ENCODE data around the gene IMPA2.
"Not testable (repeated sequence)": the region's sequence is repeated elsewhere in the genome, so short reads cannot be mapped to it uniquely, and the experiment has no call there.

Gene IMPA2

DNA sequence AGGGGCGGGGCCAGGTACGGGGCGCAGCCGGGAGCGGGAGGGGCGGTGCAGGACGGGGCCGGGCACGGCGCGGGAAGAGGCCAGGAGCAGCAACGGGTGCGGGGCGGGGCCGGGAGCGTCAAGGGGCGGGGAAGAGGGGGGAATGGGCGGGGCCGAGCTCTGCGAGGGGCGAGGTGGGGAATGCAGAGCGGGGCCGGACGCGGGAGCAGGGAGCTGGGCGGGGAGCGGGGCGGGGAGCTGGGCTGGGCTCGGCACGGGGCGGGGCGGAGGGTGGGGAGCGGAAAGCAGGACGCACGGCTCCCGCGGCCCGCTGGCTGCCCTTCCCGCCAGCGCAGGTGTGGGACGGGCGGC lies at the start of gene IMPA2:
Gene IMPA2 (plus strand): TSS at position 316 of the 351 bp plus-strand sequence. CDS start 163 bp downstream, outside the sequence.
- H3K27me3 ChIP-seq (ENCODE audit: control insufficient read depth, insufficient read depth, low read length) = no peaks in the 10 kb centered on the region
- H3K4me3 ChIP-seq (ENCODE audit: low read depth, low read length) = peak within 1 kb of the TSS; percentile 91

DNA sequence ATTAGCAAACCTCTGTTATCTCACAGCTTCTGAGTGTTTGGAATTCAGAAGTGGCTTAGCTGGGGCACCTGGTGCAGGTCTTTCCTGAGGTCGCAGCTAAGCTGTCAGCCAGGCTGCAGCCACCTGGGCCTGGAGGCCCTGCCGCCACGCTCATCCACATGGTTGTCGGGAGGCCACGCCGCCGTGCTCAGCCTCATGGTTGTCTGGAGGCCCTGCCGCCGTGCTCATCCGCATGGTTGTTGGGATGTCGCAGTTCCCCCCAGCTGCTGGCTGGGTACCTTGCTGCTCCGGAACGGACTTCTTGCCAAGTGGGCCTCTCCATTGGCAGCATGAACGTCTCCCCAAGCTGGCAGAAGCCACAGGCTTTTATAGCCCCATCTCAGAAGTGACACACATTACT lies 48.9 kb upstream of the IMPA2 start:
- Histone ChIP-seq H3K9ac (ENCODE audit: low read depth, low read length) (no peak overlapping the region), H3K27me3 (ENCODE audit: control insufficient read depth, insufficient read depth, low read length) (no peaks in the 10 kb centered on the region), H3K4me1 (ENCODE audit: control insufficient read depth, insufficient read depth, low read length) (no peaks in the 10 kb centered on the region), H3K9me3 (ENCODE audit: control insufficient read depth, insufficient read depth, low read length) (no peaks in the 10 kb centered on the region), H3K4me3 (ENCODE audit: low read depth, low read length) (no peak overlapping the region), H3K36me3 (ENCODE audit: control insufficient read depth, insufficient read depth, low read length) (no peaks in the 10 kb centered on the region)

More for the DNA sequence above, at the start of gene IMPA2:
- Histone ChIP-seq H3K9me3 (ENCODE audit: control insufficient read depth, insufficient read depth, low read length) (no peaks in the 10 kb centered on the region), H3K4me1 (ENCODE audit: control insufficient read depth, insufficient read depth, low read length) (peaks cover 18% of the 10 kb centered on the region), H3K36me3 (ENCODE audit: control insufficient read depth, insufficient read depth, low read length) (no peaks in the 10 kb centered on the region), H3K9ac (ENCODE audit: low read depth, low read length) (peak within 1 kb of the TSS; percentile 86)

DNA sequence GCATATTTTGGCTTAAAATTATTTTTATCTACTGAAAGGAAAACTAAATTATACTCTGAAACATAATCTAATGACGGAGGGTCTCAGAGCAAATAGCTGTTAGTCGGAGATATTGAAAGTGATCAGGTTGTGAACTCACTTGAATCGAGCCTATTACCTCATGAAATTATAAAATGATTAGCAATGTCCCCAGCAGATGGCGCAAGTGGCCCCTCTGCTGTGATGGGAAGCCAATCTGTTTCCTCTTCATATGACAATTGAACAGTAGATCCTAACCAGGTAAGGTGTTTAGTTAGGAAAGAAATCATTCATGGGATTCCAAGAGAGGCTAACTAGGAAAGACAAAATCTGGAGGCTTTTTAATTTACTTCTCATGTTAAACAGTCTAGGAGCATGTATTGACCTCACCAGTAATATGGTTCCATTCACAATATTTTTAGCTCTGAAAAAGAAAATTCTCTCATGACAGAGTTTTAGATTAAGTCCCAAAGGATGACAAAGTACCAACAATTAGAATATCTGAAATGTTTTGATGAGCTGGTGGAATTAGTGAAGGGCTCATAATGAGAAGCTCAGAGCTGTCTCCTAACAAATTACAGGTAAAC lies 43.3 kb upstream of the IMPA2 start:
- no peaks in the 10 kb centered on the region for H3K27me3 ChIP-seq (ENCODE audit: control insufficient read depth, insufficient read depth, low read length)
- peaks cover 4% of the 10 kb centered on the region for H3K4me1 ChIP-seq (ENCODE audit: control insufficient read depth, insufficient read depth, low read length)
- no peaks in the 10 kb centered on the region for H3K36me3 ChIP-seq (ENCODE audit: control insufficient read depth, insufficient read depth, low read length)
- no peaks in the 10 kb centered on the region for H3K9me3 ChIP-seq (ENCODE audit: control insufficient read depth, insufficient read depth, low read length)
- no peak overlapping the region for H3K9ac ChIP-seq (ENCODE audit: low read depth, low read length)
- no peak overlapping the region for H3K4me3 ChIP-seq (ENCODE audit: low read depth, low read length)

DNA sequence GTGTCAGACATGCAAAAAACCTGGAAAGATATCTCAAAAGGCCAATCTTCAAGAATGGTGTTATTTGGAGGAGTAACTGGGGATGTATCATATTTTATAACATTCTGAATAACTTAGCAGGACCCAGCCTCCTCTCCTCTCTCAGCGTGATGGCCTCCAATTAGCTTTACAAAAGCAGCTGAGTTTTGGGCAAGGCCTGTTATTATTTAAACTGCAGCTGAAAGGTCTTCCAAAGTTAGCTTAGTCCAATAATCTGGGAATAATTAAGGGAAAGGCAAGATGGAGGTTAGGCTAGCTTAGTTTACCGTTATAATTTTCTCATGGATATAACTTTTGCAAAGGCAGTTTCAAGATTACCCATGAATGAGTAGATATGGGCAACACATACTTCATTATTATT lies 40.4 kb upstream of the IMPA2 start:
- Histone ChIP-seq H3K9ac (ENCODE audit: low read depth, low read length) (no peak overlapping the region), H3K36me3 (ENCODE audit: control insufficient read depth, insufficient read depth, low read length) (no peaks in the 10 kb centered on the region), H3K27me3 (ENCODE audit: control insufficient read depth, insufficient read depth, low read length) (no peaks in the 10 kb centered on the region), H3K9me3 (ENCODE audit: control insufficient read depth, insufficient read depth, low read length) (no peaks in the 10 kb centered on the region), H3K4me3 (ENCODE audit: low read depth, low read length) (no peak overlapping the region), H3K4me1 (ENCODE audit: control insufficient read depth, insufficient read depth, low read length) (peaks cover 4% of the 10 kb centered on the region)

DNA sequence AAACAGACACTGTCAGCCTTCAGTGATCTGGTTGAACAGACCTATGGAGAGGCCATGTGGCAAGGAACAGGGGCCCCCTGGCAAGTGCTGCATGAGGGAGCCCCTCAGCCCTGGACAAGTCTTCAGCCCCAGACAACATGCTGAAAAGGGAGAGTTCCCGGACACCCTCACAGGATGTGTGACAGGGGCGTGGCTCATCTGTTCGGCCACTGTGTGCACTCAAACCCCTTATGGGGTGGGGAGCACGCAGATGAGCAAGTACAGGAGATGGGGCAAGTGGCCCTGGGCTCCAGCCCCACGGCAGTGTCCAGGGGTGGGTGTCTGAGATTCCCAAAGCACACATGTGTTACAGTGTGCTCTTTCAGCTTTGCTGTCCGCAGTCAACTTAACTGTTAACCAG lies 37.8 kb upstream of the IMPA2 start:
- Histone ChIP-seq H3K36me3 (ENCODE audit: control insufficient read depth, insufficient read depth, low read length) (no peaks in the 10 kb centered on the region), H3K4me3 (ENCODE audit: low read depth, low read length) (no peak overlapping the region), H3K9me3 (ENCODE audit: control insufficient read depth, insufficient read depth, low read length) (no peaks in the 10 kb centered on the region), H3K27me3 (ENCODE audit: control insufficient read depth, insufficient read depth, low read length) (no peaks in the 10 kb centered on the region), H3K9ac (ENCODE audit: low read depth, low read length) (no peak overlapping the region), H3K4me1 (ENCODE audit: control insufficient read depth, insufficient read depth, low read length) (peaks cover 6% of the 10 kb centered on the region)

DNA sequence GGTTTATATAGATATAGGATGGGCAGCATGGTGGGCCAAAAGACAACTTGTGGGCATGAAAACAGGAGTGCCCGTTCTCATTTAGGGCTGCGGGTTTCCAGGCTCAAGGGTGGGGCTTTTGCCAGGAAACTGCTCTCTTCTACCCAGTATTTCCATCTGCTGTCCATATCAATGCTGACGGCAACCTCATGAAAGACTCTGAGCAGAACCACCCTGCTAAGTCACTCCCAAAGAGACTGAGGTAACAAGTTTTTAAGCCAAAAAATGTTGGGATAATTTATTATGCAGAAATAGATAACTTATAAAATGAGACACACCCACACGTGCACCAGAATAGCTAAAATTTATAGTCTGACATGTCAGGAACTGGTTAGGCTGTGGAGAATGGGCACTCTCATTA lies 37.1 kb upstream of the IMPA2 start:
- Histone ChIP-seq H3K4me1 (ENCODE audit: control insufficient read depth, insufficient read depth, low read length) (peaks cover 9% of the 10 kb centered on the region), H3K27me3 (ENCODE audit: control insufficient read depth, insufficient read depth, low read length) (no peaks in the 10 kb centered on the region), H3K36me3 (ENCODE audit: control insufficient read depth, insufficient read depth, low read length) (no peaks in the 10 kb centered on the region), H3K4me3 (ENCODE audit: low read depth, low read length) (no peak overlapping the region), H3K9ac (ENCODE audit: low read depth, low read length) (no peak overlapping the region), H3K9me3 (ENCODE audit: control insufficient read depth, insufficient read depth, low read length) (no peaks in the 10 kb centered on the region)

DNA sequence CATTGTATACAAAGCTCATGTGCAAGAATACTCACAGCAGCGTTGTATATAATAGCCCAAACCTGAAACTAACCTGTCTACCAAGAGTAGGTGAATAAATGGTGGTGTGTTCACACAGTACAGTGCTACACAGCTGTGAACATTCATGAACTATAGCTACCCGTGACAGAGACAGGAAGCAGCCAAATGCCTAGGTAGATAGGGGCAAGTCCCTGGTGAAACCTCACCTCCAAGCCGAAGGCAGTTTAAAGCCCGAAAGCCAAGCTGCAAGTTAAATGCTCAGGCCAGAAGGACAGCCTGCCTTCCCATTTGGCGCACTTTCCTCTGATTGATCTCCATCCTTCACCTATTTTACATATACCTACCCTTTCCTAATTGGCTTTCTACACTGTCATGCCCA lies 36.5 kb upstream of the IMPA2 start:
- Histone ChIP-seq H3K9me3 (ENCODE audit: control insufficient read depth, insufficient read depth, low read length) (no peaks in the 10 kb centered on the region), H3K27me3 (ENCODE audit: control insufficient read depth, insufficient read depth, low read length) (no peaks in the 10 kb centered on the region), H3K36me3 (ENCODE audit: control insufficient read depth, insufficient read depth, low read length) (no peaks in the 10 kb centered on the region), H3K4me1 (ENCODE audit: control insufficient read depth, insufficient read depth, low read length) (peaks cover 9% of the 10 kb centered on the region), H3K4me3 (ENCODE audit: low read depth, low read length) (no peak overlapping the region), H3K9ac (ENCODE audit: low read depth, low read length) (no peak overlapping the region)

DNA sequence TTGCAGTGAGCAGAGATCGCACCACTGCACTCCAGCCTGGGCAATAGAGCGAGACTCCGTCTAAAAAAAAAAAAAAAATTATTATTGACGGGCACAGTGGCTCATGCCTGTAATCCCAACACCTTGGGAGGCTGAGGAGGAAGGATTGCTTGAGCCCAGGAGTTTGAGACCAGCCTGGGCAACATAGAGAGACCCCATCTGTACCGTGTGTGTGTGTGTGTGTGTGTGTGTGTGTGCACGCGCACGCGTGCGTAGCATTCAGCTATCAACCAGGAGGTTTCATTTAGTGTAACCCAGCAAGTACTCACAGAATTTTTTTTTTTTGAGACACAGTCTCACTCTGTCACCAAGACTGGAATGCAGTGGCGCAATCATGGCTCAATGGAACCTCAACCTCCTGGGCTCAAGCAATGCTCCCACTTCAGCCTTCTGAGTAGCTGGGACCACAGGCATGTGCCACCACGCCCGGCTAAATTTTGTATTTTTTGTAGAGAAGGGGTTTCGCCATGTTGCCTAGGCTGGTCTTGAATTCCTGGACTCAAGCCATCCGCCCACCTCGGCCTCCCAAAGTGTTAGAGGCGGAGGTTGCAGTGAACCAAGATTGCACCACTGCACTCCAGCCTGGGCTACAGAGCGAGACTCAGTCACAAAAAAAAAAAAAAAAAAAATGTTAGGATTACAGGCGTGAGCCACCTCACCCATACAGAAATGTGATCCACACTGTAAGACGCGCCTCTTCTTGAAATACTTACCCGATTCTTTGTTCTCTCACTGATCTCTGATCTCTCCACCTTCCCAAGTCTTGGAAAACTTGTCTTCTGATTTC lies 35.3 kb upstream of the IMPA2 start:
- not testable (repeated sequence) for H3K9ac ChIP-seq (ENCODE audit: low read depth, low read length); H3K9me3 ChIP-seq (ENCODE audit: control insufficient read depth, insufficient read depth, low read length); H3K4me3 ChIP-seq (ENCODE audit: low read depth, low read length); H3K27me3 ChIP-seq (ENCODE audit: control insufficient read depth, insufficient read depth, low read length); H3K4me1 ChIP-seq (ENCODE audit: control insufficient read depth, insufficient read depth, low read length); H3K36me3 ChIP-seq (ENCODE audit: control insufficient read depth, insufficient read depth, low read length)

DNA sequence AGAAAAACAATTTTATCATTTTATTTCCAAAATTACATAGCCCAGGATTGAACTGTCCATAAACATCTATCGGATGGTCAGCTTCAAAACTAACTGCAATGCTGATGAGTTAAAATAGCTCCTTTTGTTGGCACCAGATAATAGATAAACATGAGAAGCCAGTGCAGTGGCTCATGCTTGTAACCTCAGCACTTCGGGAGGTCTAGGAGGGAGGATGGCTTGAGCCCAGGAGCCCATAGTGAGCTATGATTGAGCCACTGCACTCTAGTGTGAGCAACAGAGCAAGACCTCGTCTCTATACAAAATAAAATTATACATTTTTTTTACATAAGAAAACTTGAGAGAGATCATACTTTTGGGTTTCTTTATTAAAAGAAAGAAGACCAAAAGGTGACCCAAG lies 34.6 kb upstream of the IMPA2 start:
- Histone ChIP-seq H3K27me3 (ENCODE audit: control insufficient read depth, insufficient read depth, low read length) (no peaks in the 10 kb centered on the region), H3K4me1 (ENCODE audit: control insufficient read depth, insufficient read depth, low read length) (peaks cover 13% of the 10 kb centered on the region), H3K36me3 (ENCODE audit: control insufficient read depth, insufficient read depth, low read length) (no peaks in the 10 kb centered on the region), H3K9me3 (ENCODE audit: control insufficient read depth, insufficient read depth, low read length) (no peaks in the 10 kb centered on the region), H3K9ac (ENCODE audit: low read depth, low read length) (no peak overlapping the region), H3K4me3 (ENCODE audit: low read depth, low read length) (peak overlapping the region; percentile 68)

DNA sequence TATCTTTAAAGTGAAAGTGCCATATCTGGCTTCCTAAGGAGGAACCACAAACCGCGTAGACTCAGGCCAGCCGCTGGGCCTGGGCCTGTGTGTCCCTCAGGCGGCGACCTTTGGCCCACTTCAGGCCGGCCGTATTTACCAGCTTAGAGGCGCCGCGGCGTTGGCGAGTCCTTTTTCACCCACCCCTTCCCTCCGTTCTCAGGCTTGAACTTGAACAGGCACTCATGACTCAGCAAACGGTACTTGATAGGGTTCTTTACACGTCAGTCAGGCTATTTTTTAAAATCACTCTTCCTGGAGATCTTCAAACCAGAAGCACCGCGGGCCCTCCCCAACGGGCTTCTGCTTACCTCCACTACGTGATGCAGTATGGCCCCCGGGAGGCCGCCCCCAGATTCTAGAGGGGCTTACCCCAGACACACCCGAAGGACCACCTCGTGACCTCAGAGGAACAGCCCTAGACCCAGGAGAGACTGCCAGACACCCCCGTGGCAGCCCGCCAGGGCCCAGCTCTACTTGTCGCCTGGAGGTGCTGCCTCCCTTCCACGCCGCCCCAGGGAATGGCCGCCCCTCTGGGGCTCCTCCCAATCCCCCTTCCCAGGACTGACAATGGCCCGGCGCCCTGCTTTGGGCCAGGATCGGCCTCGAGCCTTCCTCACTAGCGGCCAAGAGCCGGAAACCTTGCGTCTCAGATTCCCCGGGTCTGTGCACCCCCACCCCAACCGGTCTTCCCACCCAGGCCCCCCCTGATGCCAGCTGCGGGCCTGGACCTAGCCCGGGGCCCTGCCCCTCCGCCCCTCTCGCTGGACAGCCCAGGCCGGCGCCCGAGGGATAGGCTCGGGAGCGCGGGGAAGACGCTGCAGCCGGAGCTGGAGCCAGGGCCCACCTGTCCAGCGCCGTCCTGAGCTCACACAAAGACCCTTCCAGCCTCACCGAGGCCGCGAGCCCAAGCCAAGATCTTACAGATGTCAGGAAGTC lies 33.8 kb upstream of the IMPA2 start:
- Histone ChIP-seq H3K4me3 (ENCODE audit: low read depth, low read length) (peak overlapping the region; percentile 68), H3K27me3 (ENCODE audit: control insufficient read depth, insufficient read depth, low read length) (no peaks in the 10 kb centered on the region), H3K36me3 (ENCODE audit: control insufficient read depth, insufficient read depth, low read length) (no peaks in the 10 kb centered on the region), H3K9me3 (ENCODE audit: control insufficient read depth, insufficient read depth, low read length) (no peaks in the 10 kb centered on the region), H3K4me1 (ENCODE audit: control insufficient read depth, insufficient read depth, low read length) (peaks cover 17% of the 10 kb centered on the region), H3K9ac (ENCODE audit: low read depth, low read length) (peak overlapping the region; percentile 83)

DNA sequence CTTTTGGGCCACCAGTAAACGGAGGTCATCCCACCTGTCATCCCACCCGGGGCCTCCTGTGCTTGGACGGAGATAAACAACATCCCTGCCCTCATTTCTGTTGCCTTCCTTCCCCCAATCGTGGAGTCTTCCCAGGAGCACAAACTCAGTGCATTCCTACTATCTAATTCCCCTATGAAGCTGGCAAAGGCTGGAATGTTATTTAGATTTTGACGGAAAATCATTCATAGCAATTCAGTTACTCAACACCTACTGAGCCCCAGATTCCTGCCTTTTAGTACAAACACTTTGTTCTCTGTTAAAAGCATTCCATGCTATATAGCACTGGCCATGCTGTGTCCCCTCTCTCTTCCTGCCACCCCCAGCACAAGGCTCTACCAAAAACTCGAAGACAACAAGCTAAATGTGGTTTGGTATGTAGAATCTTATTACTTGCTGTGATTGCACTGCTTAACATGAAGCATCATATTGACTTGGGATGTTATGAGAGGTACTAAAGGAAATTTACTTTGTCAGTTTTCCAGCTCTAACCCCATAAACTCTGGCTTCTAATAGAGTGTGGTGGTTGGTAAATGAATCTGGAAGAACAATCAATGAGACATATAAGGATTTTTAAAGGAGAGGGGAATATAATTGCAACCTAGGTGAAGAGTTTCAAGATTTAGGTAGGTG lies 32.3 kb upstream of the IMPA2 start:
- Histone ChIP-seq H3K4me3 (ENCODE audit: low read depth, low read length) (no peak overlapping the region), H3K4me1 (ENCODE audit: control insufficient read depth, insufficient read depth, low read length) (peaks cover 17% of the 10 kb centered on the region), H3K27me3 (ENCODE audit: control insufficient read depth, insufficient read depth, low read length) (no peaks in the 10 kb centered on the region), H3K36me3 (ENCODE audit: control insufficient read depth, insufficient read depth, low read length) (no peaks in the 10 kb centered on the region), H3K9me3 (ENCODE audit: control insufficient read depth, insufficient read depth, low read length) (no peaks in the 10 kb centered on the region), H3K9ac (ENCODE audit: low read depth, low read length) (no peak overlapping the region)

Data from iPS-15b (cell line).